Fibroblast of the aortic adventitia (primary cell): Measurements from ENCODE around the gene IRX6. TPM values are rescaled to one million over a fixed set of nuclear protein-coding genes. Genes with fewer than 3 reads are reported as not detected.

ENCODE experiments used
- DNase-seq: peaks from one replicate; pipeline ENCODE4 v3.0.0-alpha.2; 2010; ENCODE audit warnings: low read depth
- H3K4me3 ChIP-seq: 2 replicates; pipeline ENCODE4 v1.5.1; 2011; ENCODE audit warnings: low read depth, mild to moderate bottlenecking, control low read depth, low read length, moderate library complexity
- CTCF ChIP-seq: IDR thresholded peaks from 2 replicates; pipeline ENCODE4 v1.5.1; 2011; ENCODE audit warnings: mild to moderate bottlenecking, low read length, control low read depth, inconsistent platforms; ENCODE audit not compliant: insufficient read depth
- total RNA-seq: library from RNA; depleted of rRNA; stranded (reverse); fragments of >200 nt; gene quantifications from 2 replicates; pipeline ENCODE4 v1.2.3, GENCODE V29; 2012; ENCODE audit warnings: low replicate concordance

The IRX6 gene
- total RNA-seq, 1 donor: not detected

- no peak for TF ChIP-seq CTCF
Observed at GRCh38 chr16:55302635-55303034, 21.4 kb upstream of the IRX6 start.

GRCh38 chr16:55308973-55309372, 15.0 kb upstream of the IRX6 start:
- H3K4me3 ChIP-seq: no peak overlapping the region
- no peak for TF ChIP-seq CTCF
- no peak for DNase-seq

More at GRCh38 chr16:55302635-55303034, 21.4 kb upstream of the IRX6 start:
- DNase-seq: no peak
- no peak overlapping the region for H3K4me3 ChIP-seq

GRCh38 chr16:55322327-55322726, 1.7 kb upstream of the IRX6 start:
- no peak for DNase-seq
- TF ChIP-seq CTCF: no peak
- no peak overlapping the region for H3K4me3 ChIP-seq

GRCh38 chr16:55324285-55325079, 479 bp downstream of the IRX6 start:
- DNase-seq: no peak
- TF ChIP-seq CTCF: no peak
- no peak overlapping the region for H3K4me3 ChIP-seq

- TF ChIP-seq CTCF: no peak
- DNase-seq: no peak
- H3K4me3 ChIP-seq: no peak overlapping the region
Observed at GRCh38 chr16:55325080-55325447, 1.1 kb downstream of the IRX6 start.

- DNase-seq: no peak
- H3K4me3 ChIP-seq: no peak overlapping the region
- no peak for TF ChIP-seq CTCF
Observed at GRCh38 chr16:55325458-55326109, 1.6 kb downstream of the IRX6 start.
